ENCODE measurements around the gene CTPS1.

Gene CTPS1

GRCh38 chr1:40979241-40980067, at the start of gene CTPS1:
CTPS1 (plus strand) TSS chr1:40979696; CDS start chr1:40983291, 3,595 bp downstream.
- peak; percentile 97 for DNase-seq

GRCh38 chr1:40930174-40930964, 49.1 kb upstream of the CTPS1 start:
- no peak for DNase-seq

- DNase-seq = no peak
Measured at GRCh38 chr1:40931601-40932000, 47.9 kb upstream of the CTPS1 start.

- DNase-seq = no peak
Measured at GRCh38 chr1:40932006-40932405, 47.5 kb upstream of the CTPS1 start.

GRCh38 chr1:40936931-40937339, 42.6 kb upstream of the CTPS1 start:
- no peak for DNase-seq

- DNase-seq = no peak
Measured at GRCh38 chr1:40938393-40938792, 41.1 kb upstream of the CTPS1 start.

- DNase-seq = no peak
Measured at GRCh38 chr1:40939320-40940059, 40.0 kb upstream of the CTPS1 start.

- DNase-seq = no peak
Measured at GRCh38 chr1:40944326-40944725, 35.2 kb upstream of the CTPS1 start.

- no peak for DNase-seq
Measured at GRCh38 chr1:40944841-40945430, 34.6 kb upstream of the CTPS1 start.

GRCh38 chr1:40945491-40945973, 34.0 kb upstream of the CTPS1 start:
- no peak for DNase-seq

- peak; percentile 57 for DNase-seq
Measured at GRCh38 chr1:40948741-40949443, 30.6 kb upstream of the CTPS1 start.

- no peak for DNase-seq
Measured at GRCh38 chr1:40949563-40949962, 29.9 kb upstream of the CTPS1 start.

GRCh38 chr1:40951943-40952743, 27.4 kb upstream of the CTPS1 start:
- peak; percentile 66 for DNase-seq

GRCh38 chr1:40952744-40953315, 26.7 kb upstream of the CTPS1 start:
- no peak for DNase-seq

GRCh38 chr1:40954626-40955025, 24.9 kb upstream of the CTPS1 start:
- DNase-seq = no peak

GRCh38 chr1:40955266-40955665, 24.2 kb upstream of the CTPS1 start:
- no peak for DNase-seq

GRCh38 chr1:40956407-40956806, 23.1 kb upstream of the CTPS1 start:
- DNase-seq = no peak

- DNase-seq = no peak
Measured at GRCh38 chr1:40958210-40958609, 21.3 kb upstream of the CTPS1 start.

GRCh38 chr1:40965531-40965930, 14.0 kb upstream of the CTPS1 start:
- DNase-seq = no peak

GRCh38 chr1:40966417-40966816, 13.1 kb upstream of the CTPS1 start:
- DNase-seq = no peak

GRCh38 chr1:40969445-40969844, 10.1 kb upstream of the CTPS1 start:
- no peak for DNase-seq
